ENCODE data around the gene TEX14.

- TF ChIP-seq CTCF (IDR thresholded peaks at IDR 0.05): peak in 1 of 4 donors; percentile 5
- no peak for TF ChIP-seq POLR2A (IDR thresholded peaks at IDR 0.05)
Observed at GRCh38 chr17:58527306-58527705, 164.5 kb downstream of the TEX14 start.
